NCI-H748 treated with DMSO at 0.1 percent for 48 hours (cell line): ENCODE data around the gene OR2T29.
"Not testable (repeated sequence)": the region's sequence is repeated elsewhere in the genome, so short reads cannot be mapped to it uniquely, and the experiment has no call there.

Experiments used
- DNase-seq: peaks from one replicate; lab custom pipeline; 2025; lab: John Stamatoyannopoulos, UW

OR2T29 gene

DNA sequence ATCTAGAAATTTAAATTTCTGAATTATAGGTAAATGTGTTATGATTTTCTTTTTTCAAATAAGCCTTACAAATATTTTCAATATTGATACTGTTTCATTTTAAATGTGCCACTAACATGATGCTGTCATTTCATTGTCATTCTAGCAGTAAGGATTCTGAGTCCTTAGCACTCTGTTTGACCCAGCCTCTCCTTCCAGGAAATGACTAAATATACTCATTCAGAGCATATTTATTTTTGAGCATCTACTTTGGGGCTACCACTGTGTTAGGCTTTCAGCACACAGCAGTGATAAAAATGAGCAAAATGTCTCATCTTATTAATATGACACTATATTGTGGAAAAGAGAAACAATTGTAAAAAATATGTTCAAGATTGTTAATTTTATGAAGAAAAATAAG, 52.4 kb downstream of the OR2T29 start:
- DNase-seq = not testable (repeated sequence)

DNA sequence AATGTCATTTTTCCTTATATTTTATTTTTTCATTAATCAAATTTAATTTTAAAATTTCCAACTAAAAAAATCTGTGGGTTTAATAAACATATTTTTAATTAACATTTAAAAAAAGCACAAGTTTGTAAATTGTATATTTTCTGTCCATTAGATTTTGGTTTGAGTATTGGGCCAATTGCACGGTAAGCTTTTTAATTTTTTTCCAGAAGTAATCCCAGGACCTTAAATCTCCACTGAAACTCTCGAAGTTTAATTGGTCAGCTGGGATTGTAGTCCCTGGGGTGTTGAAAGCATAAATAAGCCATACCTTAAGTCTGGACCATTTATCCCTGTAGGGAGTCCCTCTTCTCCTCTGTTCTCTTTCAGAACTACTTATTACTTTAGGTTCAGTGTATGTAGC, 54.8 kb downstream of the OR2T29 start, which contains the start of gene OR2G6:
OR2G6 (plus strand) TSS at position 301 of the 400 bp plus-strand sequence. CDS start 13,574 bp downstream, outside the sequence.
- not testable (repeated sequence) for DNase-seq
